ENCODE data around the gene STX16. TPM values are rescaled to one million over a fixed set of nuclear protein-coding genes. Genes with fewer than 3 reads are reported as not detected.

STX16 gene
- total and polyA plus RNA-seq, 9 of the 15 experiments (the other 6 are each of a cell fraction or from before 2014, with no cell fraction given): 4.4 to 43.5 (median 14.7) TPM

DNA sequence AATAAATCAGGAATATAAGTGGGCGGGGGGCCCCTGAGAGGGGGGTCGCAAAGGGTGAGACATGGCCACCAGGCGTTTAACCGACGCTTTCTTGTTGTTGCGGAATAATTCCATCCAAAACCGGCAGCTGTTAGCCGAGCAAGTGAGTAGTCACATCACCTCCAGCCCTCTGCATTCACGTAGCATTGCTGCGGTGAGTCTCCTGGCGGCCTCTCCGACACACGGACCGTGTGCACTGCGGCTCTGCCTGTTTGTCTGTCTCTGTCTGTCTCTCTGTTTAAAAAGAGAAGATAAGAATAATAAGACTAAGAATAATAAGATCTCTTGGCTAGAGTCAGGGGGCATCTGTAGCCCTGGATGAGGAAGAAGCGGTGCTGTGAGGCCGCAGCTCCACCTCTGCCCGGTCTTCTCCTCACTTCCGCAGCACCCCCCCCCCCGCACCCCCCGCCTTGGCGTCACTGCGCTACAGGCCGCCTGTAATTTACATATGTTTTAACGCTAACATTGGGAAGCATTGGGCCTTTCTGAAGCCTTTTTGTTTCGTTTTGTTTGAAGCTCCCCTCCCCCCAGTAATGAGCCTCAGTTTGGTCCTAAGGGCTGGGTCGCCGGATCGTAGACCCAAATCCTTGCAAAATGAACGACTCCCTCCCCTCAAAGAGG is 993 bp downstream of the STX16 start (continued):
- TF ChIP-seq RBBP5 (IDR thresholded peaks at IDR 0.05; ENCODE audit: borderline replicate concordance, insufficient read depth, low read length, poor library complexity, severe bottlenecking): peak; percentile 17

- Histone ChIP-seq H3K36me3 (ENCODE audit: control insufficient read depth, insufficient read depth, low read length) (peaks cover 15% of the 10 kb centered on the region; the same call in 2 of the 3 replicates), H3K4me3 (peak overlapping the region; percentile 81), H4K20me1 (replicated peaks; ENCODE audit: control insufficient read depth, insufficient read depth, low read length) (no peaks in the 10 kb centered on the region), H2AFZ (ENCODE audit: low read depth, low read length) (peak overlapping the region; percentile 80), H3K27me3 (ENCODE audit: control insufficient read depth in 2 of 2, insufficient read depth in 2 of 2, low read length in 2 of 2) (no peaks in the 10 kb centered on the region), H3K9ac (ENCODE audit: insufficient read depth in 1 of 2, low read depth in 2 of 2, low read length in 2 of 2) (peak overlapping the region; percentile 82 to 97), H3K79me2 (ENCODE audit: control insufficient read depth, insufficient read depth, low read length) (peaks cover 67% of the 10 kb centered on the region), H3K9me1 (ENCODE audit: control insufficient read depth, insufficient read depth, low read length) (no peaks in the 10 kb centered on the region), H3K9me3 (replicated peaks; ENCODE audit: control insufficient read depth, insufficient read depth, low read depth, low read length) (no peaks in the 10 kb centered on the region), H3K4me1 (replicated peaks in 1 of 2; ENCODE audit: control insufficient read depth in 2 of 2, insufficient read depth in 2 of 2, low read length in 2 of 2) (peaks cover 11 to 20% of the 10 kb centered on the region in 2 experiments; a peak in 4 of 5 replicates), H3K27ac (ENCODE audit: extremely low read depth, low read depth, low read length) (peak overlapping the region; percentile 91), H3K4me2 (ENCODE audit: insufficient read depth, low read length) (peak overlapping the region; percentile 86)
- in situ Hi-C loops (cut with MboI) (loop anchor here (10.0 kb wide), 1 partner anchor 192 kb away; no protein-coding TSS in a partner anchor), intact Hi-C loops (cut with micrococcal nuclease) (loop anchor here (5.0 to 10.0 kb wide), 2 partner anchors 185 to 418 kb away; no protein-coding TSS in a partner anchor)
- peak; percentile 48 for ATAC-seq
- peak; percentile 75 for FAIRE-seq
- ChIA-PET CTCF (ENCODE audit: low intra/inter-chr PET ratio) (interaction anchor here (0.6 to 0.8 kb wide), 2 partner anchors 359 to 425 kb away, joined by 3 read pairs; no protein-coding TSS in a partner anchor), POLR2A (interaction anchor here (0.9 to 1.7 kb wide), 3 partner anchors 12 to 200 kb away, joined by 3 to 4 read pairs (median 3); partner anchors contain the start of gene GNAS)
- under 1% methylated on average over 12 of the region's 12 CpGs for WGBS (ENCODE audit: insufficient coverage, low coverage, missing lambda C conversion rate)
- no TSS peak for BruUV-seq (replicated peaks)
- DNase-seq (ENCODE audit: extremely low read depth in 1 of 4, low spot score in 3 of 4): peak in 1 of 4 experiments; percentile 40
- TF ChIP-seq, protein P1, sequence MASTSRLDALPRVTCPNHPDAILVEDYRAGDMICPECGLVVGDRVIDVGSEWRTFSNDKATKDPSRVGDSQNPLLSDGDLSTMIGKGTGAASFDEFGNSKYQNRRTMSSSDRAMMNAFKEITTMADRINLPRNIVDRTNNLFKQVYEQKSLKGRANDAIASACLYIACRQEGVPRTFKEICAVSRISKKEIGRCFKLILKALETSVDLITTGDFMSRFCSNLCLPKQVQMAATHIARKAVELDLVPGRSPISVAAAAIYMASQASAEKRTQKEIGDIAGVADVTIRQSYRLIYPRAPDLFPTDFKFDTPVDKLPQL (IDR thresholded peaks at IDR 0.05; ENCODE audit: extremely low read depth, insufficient read length): no peak
- TF ChIP-seq, protein P2, sequence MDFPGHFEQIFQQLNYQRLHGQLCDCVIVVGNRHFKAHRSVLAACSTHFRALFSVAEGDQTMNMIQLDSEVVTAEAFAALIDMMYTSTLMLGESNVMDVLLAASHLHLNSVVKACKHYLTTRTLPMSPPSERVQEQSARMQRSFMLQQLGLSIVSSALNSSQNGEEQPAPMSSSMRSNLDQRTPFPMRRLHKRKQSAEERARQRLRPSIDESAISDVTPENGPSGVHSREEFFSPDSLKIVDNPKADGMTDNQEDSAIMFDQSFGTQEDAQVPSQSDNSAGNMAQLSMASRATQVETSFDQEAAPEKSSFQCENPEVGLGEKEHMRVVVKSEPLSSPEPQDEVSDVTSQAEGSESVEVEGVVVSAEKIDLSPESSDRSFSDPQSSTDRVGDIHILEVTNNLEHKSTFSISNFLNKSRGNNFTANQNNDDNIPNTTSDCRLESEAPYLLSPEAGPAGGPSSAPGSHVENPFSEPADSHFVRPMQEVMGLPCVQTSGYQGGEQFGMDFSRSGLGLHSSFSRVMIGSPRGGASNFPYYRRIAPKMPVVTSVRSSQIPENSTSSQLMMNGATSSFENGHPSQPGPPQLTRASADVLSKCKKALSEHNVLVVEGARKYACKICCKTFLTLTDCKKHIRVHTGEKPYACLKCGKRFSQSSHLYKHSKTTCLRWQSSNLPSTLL (IDR thresholded peaks at IDR 0.05): no peak
- TF ChIP-seq COPS2 (conservative IDR thresholded peaks at IDR 0.05): no peak
- no peak for TF ChIP-seq MCM5 (IDR thresholded peaks at IDR 0.05; ENCODE audit: low read depth)
- no peak for TF ChIP-seq SREBF1 (IDR thresholded peaks at IDR 0.05; ENCODE audit: borderline replicate concordance, low read depth, low read length)
- no peak for TF ChIP-seq SNRNP70 (optimal IDR thresholded peaks at IDR 0.05; ENCODE audit: low read depth, low read length)
- TF ChIP-seq ZNF644 (tag; IDR thresholded peaks at IDR 0.05; ENCODE audit: low read depth): no peak
- TF ChIP-seq ZNF212 (CRISPR knock-in tag; IDR thresholded peaks at IDR 0.05): no peak
- no peak for TF ChIP-seq ZNF263 (CRISPR knock-in tag; IDR thresholded peaks at IDR 0.05; ENCODE audit: borderline replicate concordance)
- TF ChIP-seq MLLT1 (IDR thresholded peaks at IDR 0.05): 0 out of 4 replicates have a peak, but pooled peaks have one; percentile 12 to 19
- no peak for TF ChIP-seq ZNF217 (CRISPR knock-in tag; IDR thresholded peaks at IDR 0.05)
- no peak for TF ChIP-seq NCOA2 (IDR thresholded peaks at IDR 0.05; ENCODE audit: partially characterized antibody in 2 of 2)
Observed at GRCh38 chr20:58652606-58653294, 1.7 kb downstream of the STX16 start.
